ENCODE data around the gene CMSS1.

CMSS1 gene

GRCh38 chr3:100111728-100112127, 294.1 kb downstream of the CMSS1 start:
- DNase-seq = no peak

GRCh38 chr3:100113723-100114412, 296.2 kb downstream of the CMSS1 start:
- DNase-seq = no peak

GRCh38 chr3:100114413-100115030, 296.9 kb downstream of the CMSS1 start, which contains the start of gene FILIP1L:
Gene FILIP1L, minus strand, starts transcription at chr3:100114501.
- DNase-seq = no peak

GRCh38 chr3:100117093-100117492, 299.4 kb downstream of the CMSS1 start:
- no peak for DNase-seq

GRCh38 chr3:100120012-100120411, 302.4 kb downstream of the CMSS1 start:
- DNase-seq = no peak

- DNase-seq = no peak
Measured at GRCh38 chr3:100120693-100121092, 303.0 kb downstream of the CMSS1 start.

- DNase-seq = no peak
Measured at GRCh38 chr3:100122321-100122720, 304.7 kb downstream of the CMSS1 start.

GRCh38 chr3:100123112-100123511, 305.4 kb downstream of the CMSS1 start:
- no peak for DNase-seq

GRCh38 chr3:100124201-100124761, 306.6 kb downstream of the CMSS1 start:
- no peak for DNase-seq

GRCh38 chr3:100125161-100125938, 307.7 kb downstream of the CMSS1 start:
- no peak for DNase-seq

- no peak for DNase-seq
Measured at GRCh38 chr3:100127792-100128191, 310.1 kb downstream of the CMSS1 start.

GRCh38 chr3:100128565-100128964, 310.9 kb downstream of the CMSS1 start:
- no peak for DNase-seq

- DNase-seq = no peak
Measured at GRCh38 chr3:100129941-100130340, 312.3 kb downstream of the CMSS1 start.

- DNase-seq = no peak
Measured at GRCh38 chr3:100131241-100131640, 313.6 kb downstream of the CMSS1 start.

GRCh38 chr3:100136921-100137320, 319.3 kb downstream of the CMSS1 start:
- DNase-seq = no peak

- no peak for DNase-seq
Measured at GRCh38 chr3:100140976-100141375, 323.3 kb downstream of the CMSS1 start.

GRCh38 chr3:100141586-100141985, 323.9 kb downstream of the CMSS1 start:
- no peak for DNase-seq

GRCh38 chr3:100144255-100144866, 326.7 kb downstream of the CMSS1 start:
- no peak for DNase-seq

GRCh38 chr3:100149130-100149529, 331.5 kb downstream of the CMSS1 start:
- DNase-seq = no peak

GRCh38 chr3:100149713-100150415, 332.2 kb downstream of the CMSS1 start:
- DNase-seq = no peak

- DNase-seq = no peak
Measured at GRCh38 chr3:100150473-100150872, 332.8 kb downstream of the CMSS1 start.

GRCh38 chr3:100151024-100151707, 333.5 kb downstream of the CMSS1 start:
- no peak for DNase-seq
